Activated CD4-positive, alpha-beta T cell treated with anti-CD3 and anti-CD28 coated beads, Interleukin-2, amount 50 U/mL, for 1 hour (primary cell): ENCODE data around the gene SLC6A9.

Source experiments
- DNase-seq: peaks from one replicate; pipeline ENCODE4 v3.0.0-alpha.2; 2020

The SLC6A9 gene

DNA sequence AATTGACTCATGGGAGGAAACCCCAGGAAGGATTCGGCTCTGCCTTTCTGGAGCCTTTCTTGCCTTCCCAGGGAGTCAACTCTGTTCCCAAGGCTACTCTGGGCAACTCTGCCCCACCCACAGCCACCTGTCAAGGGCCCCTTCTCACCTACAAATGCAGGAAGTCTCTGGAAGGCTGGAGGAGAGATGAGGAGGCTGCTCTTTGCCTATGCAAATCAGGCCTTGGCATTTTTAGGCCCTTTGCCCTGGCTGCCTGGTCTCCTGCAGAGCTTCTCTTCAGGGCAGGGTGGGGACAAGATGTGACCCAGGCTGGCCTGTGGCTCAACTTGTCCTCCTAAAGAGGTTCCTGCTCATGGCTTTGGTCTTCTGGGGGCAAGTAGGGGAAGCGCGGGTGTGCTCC, 5.4 kb downstream of the SLC6A9 start:
- DNase-seq: no peak

DNA sequence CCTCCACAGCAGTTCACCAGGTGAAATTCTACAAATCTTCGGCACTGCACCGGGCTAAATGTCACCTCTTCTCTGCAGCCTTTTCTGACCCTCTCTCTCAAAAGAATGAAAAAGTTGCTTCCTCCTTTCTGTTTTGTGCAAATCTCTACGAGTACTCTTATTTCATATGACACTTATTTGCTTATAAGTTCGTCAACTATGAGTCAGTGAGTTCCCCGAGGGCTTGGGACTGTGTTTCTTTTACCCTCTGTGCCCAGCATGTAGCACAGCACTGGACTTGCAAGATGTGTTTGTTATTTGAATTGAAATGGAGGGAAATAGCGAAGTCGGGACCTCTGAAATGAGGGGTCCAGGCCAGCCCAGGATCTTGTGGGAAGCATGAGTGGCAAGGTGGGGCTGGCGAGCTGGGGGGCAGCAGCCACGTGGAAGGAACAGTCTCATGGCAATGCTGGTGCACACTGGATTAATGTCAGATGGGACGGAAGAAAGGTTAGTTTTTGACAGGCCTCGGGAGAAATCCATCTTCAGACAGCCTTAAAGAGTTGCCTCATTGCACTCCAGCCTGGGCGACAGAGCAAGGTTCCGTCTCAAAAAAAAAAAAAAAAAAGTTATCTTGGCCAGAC, 6.2 kb downstream of the SLC6A9 start:
- DNase-seq: no peak

DNA sequence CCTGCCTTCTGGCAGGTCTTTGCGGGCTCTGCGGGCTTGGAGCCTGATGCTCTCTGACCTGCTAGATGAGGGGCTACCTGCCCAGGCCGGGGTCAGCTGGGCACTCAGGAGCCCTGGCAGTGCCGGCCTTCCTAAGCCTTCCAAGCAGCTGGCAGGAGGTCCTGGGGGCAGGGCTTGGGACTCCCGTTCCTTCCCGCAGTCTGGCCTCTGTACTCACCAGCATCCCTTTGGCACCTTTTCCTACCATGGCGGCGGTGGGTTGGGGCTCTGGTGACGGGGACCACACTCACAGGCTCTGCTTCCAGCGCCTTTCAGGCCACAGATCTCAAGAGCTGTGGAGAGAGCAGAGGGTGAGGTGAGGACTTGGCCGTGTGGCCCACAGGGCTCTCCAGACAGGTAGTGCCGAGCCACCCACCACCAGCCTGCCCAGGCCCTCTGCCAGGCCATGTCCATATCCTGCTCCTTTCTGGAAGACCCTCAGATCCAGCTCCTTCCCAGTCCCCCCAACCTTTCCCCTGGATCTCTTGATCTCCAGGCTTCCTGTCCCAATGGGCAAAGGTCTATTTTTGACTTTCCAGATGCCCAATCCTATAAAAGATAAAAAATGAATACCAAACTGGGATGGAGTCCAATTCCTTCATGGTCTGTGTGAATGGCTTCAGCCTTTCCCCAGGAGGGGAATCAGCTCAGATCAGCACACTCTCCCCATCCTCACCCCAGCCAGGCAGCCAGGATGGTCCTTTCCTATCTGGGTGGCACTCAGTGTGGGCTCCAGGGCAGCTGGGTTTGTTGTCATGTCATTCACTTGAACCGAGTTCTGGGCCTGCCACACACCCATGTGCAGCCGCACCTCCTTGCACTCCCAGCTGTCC, 7.0 kb downstream of the SLC6A9 start:
- no peak for DNase-seq

DNA sequence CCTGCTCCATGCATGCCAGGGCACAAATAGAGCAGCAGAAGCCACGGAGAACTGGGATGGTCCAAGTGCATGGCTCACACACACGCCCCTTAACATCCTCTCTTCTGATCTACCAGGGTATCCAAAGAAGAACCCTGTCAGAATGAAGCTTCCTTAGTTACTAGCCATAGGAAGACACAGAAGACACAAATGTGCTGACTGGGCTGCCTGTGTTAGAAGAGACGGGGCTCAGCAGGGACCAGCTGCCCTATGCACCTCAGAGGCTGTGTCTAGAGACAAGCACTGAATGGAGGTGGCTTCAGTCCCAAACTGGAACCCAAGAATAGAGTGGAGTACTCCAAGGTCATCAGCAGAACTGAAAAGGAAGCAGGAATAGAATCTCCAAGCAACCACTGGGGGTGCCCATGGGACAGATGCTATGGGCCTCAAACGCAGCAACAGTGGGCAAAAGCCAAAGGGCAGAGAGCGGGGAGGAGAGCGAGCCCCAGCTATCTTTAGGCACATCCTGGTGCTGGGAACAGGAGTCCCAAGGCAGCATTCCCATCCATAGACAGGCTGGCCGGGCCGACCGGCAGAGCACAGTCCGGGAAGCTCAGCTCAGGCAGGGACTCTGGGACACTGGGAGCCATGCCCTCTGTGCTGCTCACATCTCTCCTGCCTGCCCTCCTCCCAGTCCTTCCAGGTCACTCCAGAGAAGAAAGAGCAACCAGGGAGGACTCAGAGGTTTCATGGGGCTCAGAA, 9.5 kb downstream of the SLC6A9 start:
- DNase-seq: no peak

- DNase-seq: no peak
Measured at GRCh38 chr1:44021156-44021555, 10.1 kb downstream of the SLC6A9 start.

- no peak for DNase-seq
Measured at GRCh38 chr1:44020464-44020863, 10.8 kb downstream of the SLC6A9 start.

GRCh38 chr1:44019466-44019948, 11.8 kb downstream of the SLC6A9 start:
- no peak for DNase-seq

GRCh38 chr1:44016890-44017400, 14.3 kb downstream of the SLC6A9 start:
- no peak for DNase-seq

GRCh38 chr1:44016041-44016889, 15.0 kb downstream of the SLC6A9 start:
- no peak for DNase-seq

GRCh38 chr1:44015206-44015605, 16.1 kb downstream of the SLC6A9 start:
- no peak for DNase-seq

DNA sequence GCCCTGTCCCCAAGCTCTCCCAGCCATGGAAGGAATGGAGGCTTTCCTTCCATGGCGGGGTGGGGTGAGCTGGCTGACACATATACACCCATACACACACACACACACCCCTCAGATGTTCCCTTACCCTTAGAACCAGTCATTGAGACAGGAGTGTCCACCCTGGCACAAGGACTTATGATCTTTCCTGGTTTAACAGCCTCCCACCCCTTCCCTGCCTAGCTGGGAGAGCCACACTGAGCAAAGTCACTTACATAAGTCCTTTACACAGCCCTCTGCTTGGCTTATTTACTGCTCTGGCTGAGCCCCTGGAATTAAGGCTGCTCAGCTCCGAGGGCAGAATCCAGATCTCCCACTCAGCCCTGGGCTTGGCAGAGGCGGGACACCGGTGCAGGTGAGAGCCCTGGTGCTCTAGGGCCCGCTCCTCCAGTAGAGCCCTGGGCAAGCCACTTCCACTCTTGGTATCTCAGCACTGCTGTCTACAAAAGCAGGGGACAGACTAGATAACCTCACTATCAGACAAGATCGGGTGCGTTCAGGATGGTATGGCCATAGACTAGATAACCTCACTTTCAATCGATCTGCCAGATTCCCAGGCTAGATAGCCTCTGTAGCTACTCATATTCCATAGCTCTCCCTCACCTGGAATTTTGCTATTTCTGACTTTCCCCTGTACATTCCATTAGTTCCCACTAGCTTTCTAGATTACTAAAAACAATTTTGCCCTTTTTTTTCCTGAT, 16.7 kb downstream of the SLC6A9 start:
- DNase-seq: no peak

- no peak for DNase-seq
Measured at GRCh38 chr1:44013949-44014348, 17.3 kb downstream of the SLC6A9 start.

GRCh38 chr1:44012941-44013609, 18.2 kb downstream of the SLC6A9 start:
- no peak for DNase-seq

- no peak for DNase-seq
Measured at GRCh38 chr1:44012404-44012803, 18.9 kb downstream of the SLC6A9 start.

DNA sequence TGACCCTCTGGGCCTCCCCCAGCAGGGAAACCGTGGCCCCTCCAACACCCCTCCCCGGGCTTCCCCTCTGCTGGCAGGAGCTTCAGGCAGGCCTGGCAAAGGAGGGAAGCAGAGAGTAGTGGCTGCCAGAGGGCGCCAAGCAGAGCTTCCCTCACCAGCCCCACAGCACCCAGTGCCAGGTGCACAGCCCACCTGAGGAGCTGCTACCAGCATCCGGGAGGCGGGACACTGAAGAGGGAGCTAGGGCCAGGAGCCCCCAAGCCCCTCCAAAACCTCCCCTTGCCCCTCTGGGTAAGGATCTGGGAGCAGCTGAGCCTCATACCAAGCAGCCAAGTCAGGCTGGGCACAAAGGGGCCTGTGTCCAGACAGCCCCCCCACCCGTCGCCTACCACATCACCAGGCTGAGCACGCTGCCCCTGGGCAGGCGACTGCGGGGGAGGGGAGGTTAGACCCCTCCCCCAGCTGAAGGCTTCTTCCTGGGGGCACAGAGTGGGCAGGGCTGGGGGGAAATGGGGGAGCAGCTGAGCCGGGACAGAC, 20.3 kb downstream of the SLC6A9 start:
- DNase-seq: no peak

- no peak for DNase-seq
Measured at GRCh38 chr1:44008259-44008658, 23.0 kb downstream of the SLC6A9 start.

DNA sequence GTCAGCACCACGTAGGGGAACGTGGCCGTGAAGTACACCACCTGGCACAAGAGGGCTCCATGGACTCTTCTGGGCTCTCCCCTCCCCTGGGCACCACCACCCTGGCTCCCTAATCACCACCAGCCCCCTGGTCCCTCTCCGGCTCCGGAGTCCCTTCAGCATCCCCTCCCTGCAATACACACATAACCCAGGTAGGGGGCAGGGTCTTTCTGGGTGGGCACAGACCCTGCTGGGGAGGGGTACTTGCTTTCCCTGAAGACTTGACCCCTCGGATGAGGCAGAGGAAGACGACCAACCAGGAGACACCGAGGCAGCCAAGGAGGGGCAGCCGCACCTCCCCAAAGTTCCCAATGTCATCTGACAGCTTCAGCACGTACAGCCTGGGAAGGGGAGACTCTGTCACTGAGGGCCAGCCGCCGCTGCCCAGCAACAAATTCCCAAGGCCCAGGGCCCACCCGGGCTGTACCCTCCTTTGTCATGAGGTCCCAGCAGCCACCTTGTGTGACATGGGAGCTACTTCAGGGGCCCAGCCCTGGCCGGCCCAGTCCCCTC, 28.6 kb downstream of the SLC6A9 start:
- no peak for DNase-seq

- DNase-seq: no peak
Measured at GRCh38 chr1:44002165-44002564, 29.1 kb downstream of the SLC6A9 start.

GRCh38 chr1:44000122-44000665, 31.1 kb downstream of the SLC6A9 start:
- DNase-seq: no peak

DNA sequence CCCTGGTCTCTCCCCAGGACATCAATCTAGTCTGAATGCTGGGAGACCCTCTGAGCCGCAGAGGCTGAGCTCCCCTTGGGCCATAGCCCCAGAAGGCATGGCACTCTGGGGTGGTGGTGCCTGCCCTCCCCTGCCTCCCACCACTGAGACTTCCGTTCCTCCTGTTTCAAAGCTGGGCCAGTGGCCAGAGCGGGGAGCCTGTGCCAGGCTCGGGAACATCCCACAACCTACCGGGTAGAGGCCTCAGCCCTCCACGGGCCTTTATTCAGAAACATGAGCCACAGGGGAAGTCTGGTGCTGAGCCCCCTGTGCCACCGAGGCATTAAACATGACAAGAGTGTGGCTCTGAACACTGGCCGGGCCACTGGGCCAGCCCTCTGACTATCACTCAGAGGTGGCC, 31.8 kb downstream of the SLC6A9 start:
- no peak for DNase-seq
